WTC11 (cell line): ENCODE data around the gene MTHFD1L. TPM values are rescaled to one million over a fixed set of nuclear protein-coding genes. Genes with fewer than 3 reads are reported as not detected.

Experiments used
- ATAC-seq: fragments of 200-7000 bp; cut with Tn5 transposase; 2 replicates; pipeline ENCODE4 v1.10.0; 2021; ENCODE audit warnings: mild to moderate bottlenecking, moderate library complexity
- CTCF ChIA-PET: fragments of 300-600 bp; sonication (Branson Sonifier 250); formaldehyde crosslinking; loops from one replicate; lab custom pipeline; 2021; ENCODE audit warnings: antibody characterized with exemption; lab: Charles Lee
- POLR2A ChIA-PET: fragments of 350-600 bp; sonication (Branson Sonifier 250); formaldehyde crosslinking; loops from one replicate; lab custom pipeline; 2021; ENCODE audit warnings: antibody characterized with exemption; lab: Charles Lee
- DNase-seq: peaks from one replicate; pipeline ENCODE4 v3.0.0; 2021; ENCODE audit warnings: low spot score
- H3K27ac Mint-ChIP-seq: 2 replicates; pipeline ENCODE4 v1.8.0; 2021; ENCODE audit warnings: mixed read lengths
- H3K27me3 Mint-ChIP-seq: 2 replicates; pipeline ENCODE4 v1.8.0; 2021; ENCODE audit warnings: low read depth, mild to moderate bottlenecking, moderate library complexity, mixed read lengths
- H3K36me3 Mint-ChIP-seq: 2 replicates; pipeline ENCODE4 v1.8.0; 2021; ENCODE audit warnings: mixed read lengths
- H3K4me1 Mint-ChIP-seq: 2 replicates; pipeline ENCODE4 v1.8.0; 2022; ENCODE audit warnings: mixed read lengths
- H3K4me3 Mint-ChIP-seq: 2 replicates; pipeline ENCODE4 v1.8.0; 2021; ENCODE audit warnings: mild to moderate bottlenecking, moderate library complexity, mixed read lengths
- H3K9me3 Mint-ChIP-seq: 2 replicates; pipeline ENCODE4 v1.8.0; 2021; ENCODE audit warnings: mixed read lengths
- JUN ChIP-seq: sonication (generic); formaldehyde crosslinking; IDR thresholded peaks from 2 replicates; pipeline ENCODE4 v1.8.0; 2023; ENCODE audit warnings: mild to moderate bottlenecking, missing genetic modification reagents
- TCF7 ChIP-seq: sonication (generic); formaldehyde crosslinking; IDR thresholded peaks from 2 replicates; pipeline ENCODE4 v1.8.0; 2022; ENCODE audit warnings: mild to moderate bottlenecking, low read depth, missing genetic modification reagents, moderate library complexity
- TEAD4 ChIP-seq: sonication (generic); formaldehyde crosslinking; IDR thresholded peaks from 2 replicates; pipeline ENCODE4 v1.8.0; 2022; ENCODE audit warnings: mild to moderate bottlenecking, missing genetic modification reagents
- ZNF138 ChIP-seq: sonication (generic); formaldehyde crosslinking; conservative IDR thresholded peaks from 2 replicates; pipeline ENCODE4 v1.8.1; 2022; ENCODE audit warnings: mild to moderate bottlenecking, moderate library complexity, missing genetic modification reagents
- ZNF416 ChIP-seq: fragments of 250-450 bp; sonication (Bioruptor Pico); IDR thresholded peaks from 2 replicates; pipeline ENCODE4 v1.9.0; 2021; ENCODE audit warnings: mild to moderate bottlenecking, inconsistent platforms
- ZNF671 ChIP-seq: fragments of 250-450 bp; sonication (Bioruptor Pico); IDR thresholded peaks from 2 replicates; pipeline ENCODE4 v1.8.0; 2021; ENCODE audit warnings: mild to moderate bottlenecking
- total RNA-seq: library from RNA; stranded (reverse); gene quantifications from 3 replicates; pipeline ENCODE4 v1.2.3, GENCODE V29; 2021
- TF ChIP-seq, protein P1 (sequence below): sonication (generic); formaldehyde crosslinking; IDR thresholded peaks from 2 replicates; pipeline ENCODE4 v1.8.0; 2022; ENCODE audit warnings: mild to moderate bottlenecking, missing genetic modification reagents
- TF ChIP-seq, protein P2 (sequence below): fragments of 250-450 bp; sonication (Bioruptor Pico); IDR thresholded peaks from 2 replicates; pipeline ENCODE4 v1.9.0; 2021; ENCODE audit warnings: moderate library complexity, mild to moderate bottlenecking, inconsistent platforms, borderline replicate concordance
- TF ChIP-seq, protein P3 (sequence below): sonication (generic); formaldehyde crosslinking; IDR thresholded peaks from 2 replicates; pipeline ENCODE4 v1.8.1; 2023; ENCODE audit warnings: mild to moderate bottlenecking, moderate library complexity, missing genetic modification reagents
- TF ChIP-seq, protein P4 (sequence below): fragments of 200-600 bp; IDR thresholded peaks from 2 replicates; pipeline ENCODE4 v1.8.0; 2022; ENCODE audit warnings: antibody characterized with exemption
- TF ChIP-seq, protein P5 (sequence below): sonication (generic); formaldehyde crosslinking; IDR thresholded peaks from 2 replicates; pipeline ENCODE4 v1.8.1; 2023; ENCODE audit warnings: mild to moderate bottlenecking, missing genetic modification reagents
- TF ChIP-seq, protein P6 (sequence below): sonication (generic); formaldehyde crosslinking; IDR thresholded peaks from 2 replicates; pipeline ENCODE4 v1.8.0; 2023; ENCODE audit warnings: mild to moderate bottlenecking, missing genetic modification reagents
- TF ChIP-seq, protein P7 (sequence below): sonication (generic); formaldehyde crosslinking; conservative IDR thresholded peaks from 2 replicates; pipeline ENCODE4 v1.8.1; 2023; ENCODE audit warnings: mild to moderate bottlenecking, low read depth, missing genetic modification reagents, moderate library complexity
- TF ChIP-seq, protein P8 (sequence below): sonication (generic); formaldehyde crosslinking; IDR thresholded peaks from 2 replicates; pipeline ENCODE4 v1.8.1; 2023; ENCODE audit warnings: mild to moderate bottlenecking, missing genetic modification reagents, moderate library complexity

Gene MTHFD1L
- total RNA-seq, 1 experiment from 2014 or later, result 104 TPM

DNA sequence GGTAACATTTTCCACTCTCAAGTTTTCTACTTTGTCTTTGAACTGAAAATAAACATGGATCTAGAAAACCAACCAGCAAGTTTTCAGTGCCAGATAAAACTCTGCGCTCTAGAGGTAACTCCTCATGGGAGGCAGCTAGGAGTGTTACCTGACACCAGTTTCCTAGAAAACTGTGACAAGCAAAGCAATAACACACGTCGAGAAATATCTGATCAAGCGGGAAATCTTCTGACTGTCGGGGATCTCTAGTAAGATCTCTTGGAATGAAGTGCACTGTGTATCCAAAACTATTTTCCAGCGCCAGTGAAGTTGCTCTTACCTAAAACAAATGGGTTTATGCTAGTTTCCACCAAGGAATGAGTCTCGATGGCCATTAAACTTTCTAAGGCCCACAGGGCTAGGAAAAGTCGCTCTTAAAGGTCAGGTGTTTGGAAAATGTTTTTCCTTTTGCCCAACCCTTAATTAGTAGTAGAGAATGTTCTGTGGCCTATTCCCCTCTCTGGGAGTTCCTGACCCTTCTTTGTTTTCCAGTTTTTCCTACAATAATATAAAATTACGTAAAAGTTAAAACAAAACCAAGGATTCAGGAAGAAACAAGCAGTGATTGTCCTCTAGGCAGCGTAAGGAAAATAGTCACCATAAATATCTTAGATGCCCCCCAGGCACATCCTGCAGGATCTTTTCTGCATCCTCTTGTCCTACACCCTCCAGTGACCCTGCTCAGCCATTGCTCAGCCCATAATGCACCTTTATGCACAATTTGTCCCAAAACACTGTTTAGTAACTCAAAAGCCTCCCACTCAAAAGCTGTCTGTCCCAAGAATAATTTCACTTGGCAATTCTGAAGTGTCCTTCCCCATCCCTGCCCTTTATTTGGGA is 236.6 kb downstream of the MTHFD1L start:
- ChIA-PET POLR2A (no interaction called here), CTCF (interaction anchor here (0.6 kb wide), 1 partner anchor 273 kb away, joined by 3 read pairs; no protein-coding TSS in a partner anchor)
- peaks cover 19% of the 10 kb centered on the region for H3K4me1 Mint-ChIP-seq
- H3K4me3 Mint-ChIP-seq, result no peak overlapping the region
- no peak for DNase-seq
- H3K9me3 Mint-ChIP-seq, result no peaks in the 10 kb centered on the region
- TF ChIP-seq ZNF416 (CRISPR knock-in tag) (no peak), JUN (no peak), TCF7 (CRISPR knock-in tag) (no peak)
- TF ChIP-seq, protein P1, sequence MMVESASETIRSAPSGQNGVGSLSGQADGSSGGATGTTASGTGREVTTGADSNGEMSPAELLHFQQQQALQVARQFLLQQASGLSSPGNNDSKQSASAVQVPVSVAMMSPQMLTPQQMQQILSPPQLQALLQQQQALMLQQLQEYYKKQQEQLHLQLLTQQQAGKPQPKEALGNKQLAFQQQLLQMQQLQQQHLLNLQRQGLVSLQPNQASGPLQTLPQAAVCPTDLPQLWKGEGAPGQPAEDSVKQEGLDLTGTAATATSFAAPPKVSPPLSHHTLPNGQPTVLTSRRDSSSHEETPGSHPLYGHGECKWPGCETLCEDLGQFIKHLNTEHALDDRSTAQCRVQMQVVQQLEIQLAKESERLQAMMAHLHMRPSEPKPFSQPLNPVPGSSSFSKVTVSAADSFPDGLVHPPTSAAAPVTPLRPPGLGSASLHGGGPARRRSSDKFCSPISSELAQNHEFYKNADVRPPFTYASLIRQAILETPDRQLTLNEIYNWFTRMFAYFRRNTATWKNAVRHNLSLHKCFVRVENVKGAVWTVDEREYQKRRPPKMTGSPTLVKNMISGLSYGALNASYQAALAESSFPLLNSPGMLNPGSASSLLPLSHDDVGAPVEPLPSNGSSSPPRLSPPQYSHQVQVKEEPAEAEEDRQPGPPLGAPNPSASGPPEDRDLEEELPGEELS (CRISPR knock-in tag), result no peak
- TF ChIP-seq, all 79 proteins: peak for 0
- peak overlapping the region; percentile 54 for H3K27ac Mint-ChIP-seq
- peaks cover 22% of the 10 kb centered on the region for H3K36me3 Mint-ChIP-seq
- no peaks in the 10 kb centered on the region for H3K27me3 Mint-ChIP-seq
- ATAC-seq, result no peak

DNA sequence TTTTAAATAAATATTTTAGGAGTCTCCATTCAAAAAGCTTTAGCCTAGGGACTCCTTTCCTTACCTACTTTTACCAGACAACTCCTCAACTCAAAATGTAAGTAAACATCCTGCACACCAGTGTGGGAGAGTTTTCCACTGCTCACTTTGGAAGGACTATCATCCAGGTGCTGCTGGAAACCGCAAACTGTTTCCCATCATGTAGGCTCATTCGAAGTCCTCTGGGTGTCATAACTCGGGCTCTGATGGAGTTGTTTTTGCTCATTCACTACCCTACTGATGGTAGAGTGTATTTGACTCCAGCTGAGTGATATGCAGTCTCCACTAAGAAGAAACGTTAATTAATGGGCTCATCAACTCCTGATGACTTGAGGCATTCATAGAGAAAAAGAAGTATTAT is 237.8 kb downstream of the MTHFD1L start:
- ChIA-PET CTCF (no interaction called here), POLR2A (no interaction called here)
- ATAC-seq, result no peak
- H3K36me3 Mint-ChIP-seq, result peaks cover 17% of the 10 kb centered on the region
- no peaks in the 10 kb centered on the region for H3K9me3 Mint-ChIP-seq
- peaks cover 27% of the 10 kb centered on the region for H3K4me1 Mint-ChIP-seq
- peak overlapping the region; percentile 38; the same call in 1 of the 2 replicates for H3K27ac Mint-ChIP-seq
- H3K4me3 Mint-ChIP-seq, result no peak overlapping the region
- DNase-seq, result no peak
- H3K27me3 Mint-ChIP-seq, result no peaks in the 10 kb centered on the region
- TF ChIP-seq TEAD4 (CRISPR knock-in tag), result no peak
- TF ChIP-seq, protein P2, sequence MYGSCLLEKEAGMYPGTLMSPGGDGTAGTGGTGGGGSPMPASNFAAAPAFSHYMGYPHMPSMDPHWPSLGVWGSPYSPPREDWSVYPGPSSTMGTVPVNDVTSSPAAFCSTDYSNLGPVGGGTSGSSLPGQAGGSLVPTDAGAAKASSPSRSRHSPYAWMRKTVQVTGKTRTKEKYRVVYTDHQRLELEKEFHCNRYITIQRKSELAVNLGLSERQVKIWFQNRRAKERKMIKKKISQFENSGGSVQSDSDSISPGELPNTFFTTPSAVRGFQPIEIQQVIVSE (CRISPR knock-in tag), result no peak
- TF ChIP-seq, protein P3, sequence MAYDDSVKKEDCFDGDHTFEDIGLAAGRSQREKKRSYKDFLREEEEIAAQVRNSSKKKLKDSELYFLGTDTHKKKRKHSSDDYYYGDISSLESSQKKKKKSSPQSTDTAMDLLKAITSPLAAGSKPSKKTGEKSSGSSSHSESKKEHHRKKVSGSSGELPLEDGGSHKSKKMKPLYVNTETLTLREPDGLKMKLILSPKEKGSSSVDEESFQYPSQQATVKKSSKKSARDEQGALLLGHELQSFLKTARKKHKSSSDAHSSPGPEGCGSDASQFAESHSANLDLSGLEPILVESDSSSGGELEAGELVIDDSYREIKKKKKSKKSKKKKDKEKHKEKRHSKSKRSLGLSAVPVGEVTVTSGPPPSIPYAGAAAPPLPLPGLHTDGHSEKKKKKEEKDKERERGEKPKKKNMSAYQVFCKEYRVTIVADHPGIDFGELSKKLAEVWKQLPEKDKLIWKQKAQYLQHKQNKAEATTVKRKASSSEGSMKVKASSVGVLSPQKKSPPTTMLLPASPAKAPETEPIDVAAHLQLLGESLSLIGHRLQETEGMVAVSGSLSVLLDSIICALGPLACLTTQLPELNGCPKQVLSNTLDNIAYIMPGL, result no peak
- no peak for TF ChIP-seq ZNF671 (CRISPR knock-in tag)
- TF ChIP-seq, protein P4, sequence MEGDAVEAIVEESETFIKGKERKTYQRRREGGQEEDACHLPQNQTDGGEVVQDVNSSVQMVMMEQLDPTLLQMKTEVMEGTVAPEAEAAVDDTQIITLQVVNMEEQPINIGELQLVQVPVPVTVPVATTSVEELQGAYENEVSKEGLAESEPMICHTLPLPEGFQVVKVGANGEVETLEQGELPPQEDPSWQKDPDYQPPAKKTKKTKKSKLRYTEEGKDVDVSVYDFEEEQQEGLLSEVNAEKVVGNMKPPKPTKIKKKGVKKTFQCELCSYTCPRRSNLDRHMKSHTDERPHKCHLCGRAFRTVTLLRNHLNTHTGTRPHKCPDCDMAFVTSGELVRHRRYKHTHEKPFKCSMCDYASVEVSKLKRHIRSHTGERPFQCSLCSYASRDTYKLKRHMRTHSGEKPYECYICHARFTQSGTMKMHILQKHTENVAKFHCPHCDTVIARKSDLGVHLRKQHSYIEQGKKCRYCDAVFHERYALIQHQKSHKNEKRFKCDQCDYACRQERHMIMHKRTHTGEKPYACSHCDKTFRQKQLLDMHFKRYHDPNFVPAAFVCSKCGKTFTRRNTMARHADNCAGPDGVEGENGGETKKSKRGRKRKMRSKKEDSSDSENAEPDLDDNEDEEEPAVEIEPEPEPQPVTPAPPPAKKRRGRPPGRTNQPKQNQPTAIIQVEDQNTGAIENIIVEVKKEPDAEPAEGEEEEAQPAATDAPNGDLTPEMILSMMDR, result no peak
- TF ChIP-seq, protein P1 (CRISPR knock-in tag), result no peak
- TF ChIP-seq, protein P5, sequence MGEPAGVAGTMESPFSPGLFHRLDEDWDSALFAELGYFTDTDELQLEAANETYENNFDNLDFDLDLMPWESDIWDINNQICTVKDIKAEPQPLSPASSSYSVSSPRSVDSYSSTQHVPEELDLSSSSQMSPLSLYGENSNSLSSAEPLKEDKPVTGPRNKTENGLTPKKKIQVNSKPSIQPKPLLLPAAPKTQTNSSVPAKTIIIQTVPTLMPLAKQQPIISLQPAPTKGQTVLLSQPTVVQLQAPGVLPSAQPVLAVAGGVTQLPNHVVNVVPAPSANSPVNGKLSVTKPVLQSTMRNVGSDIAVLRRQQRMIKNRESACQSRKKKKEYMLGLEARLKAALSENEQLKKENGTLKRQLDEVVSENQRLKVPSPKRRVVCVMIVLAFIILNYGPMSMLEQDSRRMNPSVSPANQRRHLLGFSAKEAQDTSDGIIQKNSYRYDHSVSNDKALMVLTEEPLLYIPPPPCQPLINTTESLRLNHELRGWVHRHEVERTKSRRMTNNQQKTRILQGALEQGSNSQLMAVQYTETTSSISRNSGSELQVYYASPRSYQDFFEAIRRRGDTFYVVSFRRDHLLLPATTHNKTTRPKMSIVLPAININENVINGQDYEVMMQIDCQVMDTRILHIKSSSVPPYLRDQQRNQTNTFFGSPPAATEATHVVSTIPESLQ (CRISPR knock-in tag), result no peak
- TF ChIP-seq, protein P6, sequence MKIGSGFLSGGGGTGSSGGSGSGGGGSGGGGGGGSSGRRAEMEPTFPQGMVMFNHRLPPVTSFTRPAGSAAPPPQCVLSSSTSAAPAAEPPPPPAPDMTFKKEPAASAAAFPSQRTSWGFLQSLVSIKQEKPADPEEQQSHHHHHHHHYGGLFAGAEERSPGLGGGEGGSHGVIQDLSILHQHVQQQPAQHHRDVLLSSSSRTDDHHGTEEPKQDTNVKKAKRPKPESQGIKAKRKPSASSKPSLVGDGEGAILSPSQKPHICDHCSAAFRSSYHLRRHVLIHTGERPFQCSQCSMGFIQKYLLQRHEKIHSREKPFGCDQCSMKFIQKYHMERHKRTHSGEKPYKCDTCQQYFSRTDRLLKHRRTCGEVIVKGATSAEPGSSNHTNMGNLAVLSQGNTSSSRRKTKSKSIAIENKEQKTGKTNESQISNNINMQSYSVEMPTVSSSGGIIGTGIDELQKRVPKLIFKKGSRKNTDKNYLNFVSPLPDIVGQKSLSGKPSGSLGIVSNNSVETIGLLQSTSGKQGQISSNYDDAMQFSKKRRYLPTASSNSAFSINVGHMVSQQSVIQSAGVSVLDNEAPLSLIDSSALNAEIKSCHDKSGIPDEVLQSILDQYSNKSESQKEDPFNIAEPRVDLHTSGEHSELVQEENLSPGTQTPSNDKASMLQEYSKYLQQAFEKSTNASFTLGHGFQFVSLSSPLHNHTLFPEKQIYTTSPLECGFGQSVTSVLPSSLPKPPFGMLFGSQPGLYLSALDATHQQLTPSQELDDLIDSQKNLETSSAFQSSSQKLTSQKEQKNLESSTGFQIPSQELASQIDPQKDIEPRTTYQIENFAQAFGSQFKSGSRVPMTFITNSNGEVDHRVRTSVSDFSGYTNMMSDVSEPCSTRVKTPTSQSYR (CRISPR knock-in tag), result no peak
- TF ChIP-seq, protein P7, sequence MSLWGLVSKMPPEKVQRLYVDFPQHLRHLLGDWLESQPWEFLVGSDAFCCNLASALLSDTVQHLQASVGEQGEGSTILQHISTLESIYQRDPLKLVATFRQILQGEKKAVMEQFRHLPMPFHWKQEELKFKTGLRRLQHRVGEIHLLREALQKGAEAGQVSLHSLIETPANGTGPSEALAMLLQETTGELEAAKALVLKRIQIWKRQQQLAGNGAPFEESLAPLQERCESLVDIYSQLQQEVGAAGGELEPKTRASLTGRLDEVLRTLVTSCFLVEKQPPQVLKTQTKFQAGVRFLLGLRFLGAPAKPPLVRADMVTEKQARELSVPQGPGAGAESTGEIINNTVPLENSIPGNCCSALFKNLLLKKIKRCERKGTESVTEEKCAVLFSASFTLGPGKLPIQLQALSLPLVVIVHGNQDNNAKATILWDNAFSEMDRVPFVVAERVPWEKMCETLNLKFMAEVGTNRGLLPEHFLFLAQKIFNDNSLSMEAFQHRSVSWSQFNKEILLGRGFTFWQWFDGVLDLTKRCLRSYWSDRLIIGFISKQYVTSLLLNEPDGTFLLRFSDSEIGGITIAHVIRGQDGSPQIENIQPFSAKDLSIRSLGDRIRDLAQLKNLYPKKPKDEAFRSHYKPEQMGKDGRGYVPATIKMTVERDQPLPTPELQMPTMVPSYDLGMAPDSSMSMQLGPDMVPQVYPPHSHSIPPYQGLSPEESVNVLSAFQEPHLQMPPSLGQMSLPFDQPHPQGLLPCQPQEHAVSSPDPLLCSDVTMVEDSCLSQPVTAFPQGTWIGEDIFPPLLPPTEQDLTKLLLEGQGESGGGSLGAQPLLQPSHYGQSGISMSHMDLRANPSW, result no peak
- TF ChIP-seq ZNF138 (CRISPR knock-in tag), result no peak
- TF ChIP-seq, protein P8, sequence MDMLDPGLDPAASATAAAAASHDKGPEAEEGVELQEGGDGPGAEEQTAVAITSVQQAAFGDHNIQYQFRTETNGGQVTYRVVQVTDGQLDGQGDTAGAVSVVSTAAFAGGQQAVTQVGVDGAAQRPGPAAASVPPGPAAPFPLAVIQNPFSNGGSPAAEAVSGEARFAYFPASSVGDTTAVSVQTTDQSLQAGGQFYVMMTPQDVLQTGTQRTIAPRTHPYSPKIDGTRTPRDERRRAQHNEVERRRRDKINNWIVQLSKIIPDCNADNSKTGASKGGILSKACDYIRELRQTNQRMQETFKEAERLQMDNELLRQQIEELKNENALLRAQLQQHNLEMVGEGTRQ (CRISPR knock-in tag), result no peak
